Rectal smooth muscle tissue (tissue), 1 donor: ENCODE data around the gene PSMG1.
"Not testable (repeated sequence)": the region's sequence is repeated elsewhere in the genome, so short reads cannot be mapped to it uniquely, and the experiment has no call there.

Experiments used
- H3K27ac ChIP-seq: one replicate; pipeline ENCODE4 v1.7.0; 2013; ENCODE audit warnings: low read depth, low read length, inconsistent platforms
- H3K27me3 ChIP-seq: one replicate; pipeline ENCODE4 v1.7.0; 2013; ENCODE audit warnings: low read length; ENCODE audit not compliant: control insufficient read depth, insufficient read depth
- H3K36me3 ChIP-seq: one replicate; pipeline ENCODE4 v1.7.0; 2013; ENCODE audit warnings: low read length; ENCODE audit not compliant: control insufficient read depth, insufficient read depth
- H3K4me1 ChIP-seq: one replicate; pipeline ENCODE4 v1.7.0; 2013; ENCODE audit warnings: low read length; ENCODE audit not compliant: control insufficient read depth, insufficient read depth
- H3K4me3 ChIP-seq: one replicate; pipeline ENCODE4 v1.7.0; 2013; ENCODE audit warnings: low read length
- H3K9ac ChIP-seq: one replicate; pipeline ENCODE4 v1.7.0; 2013; ENCODE audit warnings: low read length

Gene PSMG1

GRCh38 chr21:39148975-39149374 lies 34.3 kb downstream of the PSMG1 start:
- H3K4me1 ChIP-seq: no peaks in the 10 kb centered on the region
- no peaks in the 10 kb centered on the region for H3K27me3 ChIP-seq
- no peak overlapping the region for H3K4me3 ChIP-seq
- no peak overlapping the region for H3K27ac ChIP-seq
- no peaks in the 10 kb centered on the region for H3K36me3 ChIP-seq
- no peak overlapping the region for H3K9ac ChIP-seq

GRCh38 chr21:39144191-39144590 lies 39.1 kb downstream of the PSMG1 start:
- H3K9ac ChIP-seq: no peak overlapping the region

GRCh38 chr21:39142972-39143371 lies 40.3 kb downstream of the PSMG1 start:
- H3K36me3 ChIP-seq: no peaks in the 10 kb centered on the region
- no peak overlapping the region for H3K4me3 ChIP-seq
- no peak overlapping the region for H3K9ac ChIP-seq
- H3K4me1 ChIP-seq: no peaks in the 10 kb centered on the region
- no peaks in the 10 kb centered on the region for H3K27me3 ChIP-seq
- no peak overlapping the region for H3K27ac ChIP-seq

More at GRCh38 chr21:39144191-39144590, 39.1 kb downstream of the PSMG1 start:
- no peaks in the 10 kb centered on the region for H3K36me3 ChIP-seq
- H3K27me3 ChIP-seq: no peaks in the 10 kb centered on the region
- H3K27ac ChIP-seq: no peak overlapping the region
- no peaks in the 10 kb centered on the region for H3K4me1 ChIP-seq
- H3K4me3 ChIP-seq: no peak overlapping the region

- H3K36me3 ChIP-seq: no peaks in the 10 kb centered on the region
- H3K4me1 ChIP-seq: no peaks in the 10 kb centered on the region
- no peaks in the 10 kb centered on the region for H3K27me3 ChIP-seq
- H3K4me3 ChIP-seq: no peak overlapping the region
- H3K9ac ChIP-seq: no peak overlapping the region
- no peak overlapping the region for H3K27ac ChIP-seq
Observed at GRCh38 chr21:39141502-39141901, 41.7 kb downstream of the PSMG1 start.

GRCh38 chr21:39137248-39138178 lies 45.7 kb downstream of the PSMG1 start:
- Histone ChIP-seq H3K4me3 (no peak overlapping the region), H3K4me1 (no peaks in the 10 kb centered on the region), H3K27me3 (no peaks in the 10 kb centered on the region), H3K36me3 (no peaks in the 10 kb centered on the region), H3K9ac (no peak overlapping the region), H3K27ac (no peak overlapping the region)

GRCh38 chr21:39136711-39137110 lies 46.5 kb downstream of the PSMG1 start:
- H3K36me3 ChIP-seq: no peaks in the 10 kb centered on the region
- H3K9ac ChIP-seq: no peak overlapping the region
- no peaks in the 10 kb centered on the region for H3K27me3 ChIP-seq
- no peak overlapping the region for H3K27ac ChIP-seq
- no peak overlapping the region for H3K4me3 ChIP-seq
- no peaks in the 10 kb centered on the region for H3K4me1 ChIP-seq

- H3K36me3 ChIP-seq, H3K4me1 ChIP-seq, H3K27me3 ChIP-seq, H3K9ac ChIP-seq, H3K27ac ChIP-seq, H3K4me3 ChIP-seq: not testable (repeated sequence)
Observed at GRCh38 chr21:39136138-39136537, 47.1 kb downstream of the PSMG1 start.

GRCh38 chr21:39134288-39134810 lies 48.9 kb downstream of the PSMG1 start:
- Histone ChIP-seq H3K4me3 (no peak overlapping the region), H3K27ac (no peak overlapping the region)

GRCh38 chr21:39132248-39132647 lies 51.0 kb downstream of the PSMG1 start:
- Histone ChIP-seq H3K4me1 (no peaks in the 10 kb centered on the region), H3K36me3 (no peaks in the 10 kb centered on the region), H3K4me3 (no peak overlapping the region), H3K9ac (no peak overlapping the region), H3K27ac (no peak overlapping the region), H3K27me3 (no peaks in the 10 kb centered on the region)

More at GRCh38 chr21:39134288-39134810, 48.9 kb downstream of the PSMG1 start:
- no peaks in the 10 kb centered on the region for H3K27me3 ChIP-seq
- H3K4me1 ChIP-seq: no peaks in the 10 kb centered on the region
- no peaks in the 10 kb centered on the region for H3K36me3 ChIP-seq
- no peak overlapping the region for H3K9ac ChIP-seq

- Histone ChIP-seq H3K36me3 (no peaks in the 10 kb centered on the region), H3K9ac (no peak overlapping the region), H3K27me3 (no peaks in the 10 kb centered on the region), H3K4me3 (no peak overlapping the region), H3K4me1 (no peaks in the 10 kb centered on the region), H3K27ac (no peak overlapping the region)
Observed at GRCh38 chr21:39131791-39132190, 51.5 kb downstream of the PSMG1 start.

GRCh38 chr21:39127506-39127905 lies 55.7 kb downstream of the PSMG1 start:
- no peaks in the 10 kb centered on the region for H3K27me3 ChIP-seq
- peaks cover 10% of the 10 kb centered on the region for H3K4me1 ChIP-seq
- H3K9ac ChIP-seq: no peak overlapping the region
- H3K4me3 ChIP-seq: no peak overlapping the region
- no peak overlapping the region for H3K27ac ChIP-seq
- H3K36me3 ChIP-seq: no peaks in the 10 kb centered on the region

GRCh38 chr21:39126486-39126806 lies 56.8 kb downstream of the PSMG1 start:
- Histone ChIP-seq H3K4me1 (peaks cover 10% of the 10 kb centered on the region), H3K27ac (no peak overlapping the region), H3K4me3 (no peak overlapping the region), H3K27me3 (no peaks in the 10 kb centered on the region), H3K36me3 (no peaks in the 10 kb centered on the region), H3K9ac (no peak overlapping the region)
